NCI-H1694 treated with DMSO at 0.1 percent for 48 hours (cell line): ENCODE results near the gene TIMP1.
"Not testable (repeated sequence)": the region's sequence is repeated elsewhere in the genome, so short reads cannot be mapped to it uniquely, and the experiment has no call there.

ENCODE experiments used
- DNase-seq: peaks from one replicate; lab custom pipeline; 2025; lab: John Stamatoyannopoulos, UW

Gene TIMP1

DNA sequence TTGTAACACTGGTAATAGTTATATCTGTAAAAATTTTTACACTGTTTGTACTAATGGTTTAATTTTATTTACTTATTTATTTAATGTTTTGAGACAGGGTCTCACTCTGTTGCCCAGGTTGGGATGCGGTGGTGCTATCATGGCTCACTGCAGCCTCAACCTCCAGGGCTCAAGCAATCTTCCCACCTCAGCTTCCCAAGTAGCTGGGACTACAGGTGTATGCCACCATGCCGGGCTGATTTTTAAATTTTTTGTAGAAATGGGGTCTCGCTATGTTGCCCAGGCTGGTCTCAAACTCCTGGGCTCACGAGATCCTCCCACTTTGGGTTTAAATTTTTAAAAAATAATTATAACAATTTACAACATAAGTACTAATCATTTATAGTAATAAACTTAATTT lies 20.9 kb downstream of the TIMP1 start:
- DNase-seq, result not testable (repeated sequence)

- no peak for DNase-seq
Measured at GRCh38 chrX:47605024-47605423, 22.8 kb downstream of the TIMP1 start.

DNA sequence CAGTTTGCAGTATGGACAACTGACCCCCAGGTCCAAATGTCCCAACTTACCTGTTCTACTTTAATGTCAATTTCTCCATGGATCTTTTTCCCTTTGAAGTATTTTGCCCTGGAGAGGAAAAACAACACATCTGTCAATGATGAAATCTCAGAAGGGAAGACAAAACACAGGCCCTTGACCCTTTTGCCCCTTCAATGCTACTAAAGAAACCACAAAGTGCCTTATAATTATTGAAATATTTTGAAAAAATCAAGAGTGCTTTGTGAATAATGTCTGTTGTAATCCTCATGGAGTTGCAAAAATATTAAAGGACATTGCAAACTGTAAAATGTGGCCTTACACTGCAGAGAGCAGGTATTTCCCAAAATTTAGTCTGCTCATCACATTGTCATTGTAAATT lies 24.9 kb downstream of the TIMP1 start:
- no peak for DNase-seq

- DNase-seq, result no peak
Measured at GRCh38 chrX:47608130-47608810, 26.0 kb downstream of the TIMP1 start.

- no peak for DNase-seq
Measured at GRCh38 chrX:47610511-47610910, 28.3 kb downstream of the TIMP1 start.

- DNase-seq, result no peak
Measured at GRCh38 chrX:47611489-47611888, 29.3 kb downstream of the TIMP1 start.

GRCh38 chrX:47611926-47612325 lies 29.7 kb downstream of the TIMP1 start:
- DNase-seq, result no peak

GRCh38 chrX:47612418-47612817 lies 30.2 kb downstream of the TIMP1 start:
- DNase-seq, result no peak

DNA sequence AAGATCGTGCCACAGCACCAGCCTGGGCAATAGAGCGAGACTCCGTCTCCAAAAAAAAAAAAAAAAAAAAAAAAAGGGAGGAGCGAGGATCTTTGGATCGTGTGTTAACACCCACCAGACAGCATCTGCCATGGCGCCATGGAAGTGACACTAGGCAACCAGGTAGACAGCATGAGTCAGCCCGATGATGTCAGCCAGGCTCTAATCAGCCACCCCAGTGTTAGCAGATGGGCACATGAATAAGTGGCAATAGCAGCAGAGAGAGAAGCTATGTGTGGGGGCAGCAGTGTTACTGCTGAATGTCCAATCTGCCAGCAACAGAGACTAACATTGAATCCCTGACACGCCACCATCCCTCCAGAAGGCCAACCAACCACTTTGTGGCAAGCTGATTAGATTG lies 30.8 kb downstream of the TIMP1 start:
- DNase-seq, result no peak

- no peak for DNase-seq
Measured at GRCh38 chrX:47614618-47615017, 32.4 kb downstream of the TIMP1 start.

DNA sequence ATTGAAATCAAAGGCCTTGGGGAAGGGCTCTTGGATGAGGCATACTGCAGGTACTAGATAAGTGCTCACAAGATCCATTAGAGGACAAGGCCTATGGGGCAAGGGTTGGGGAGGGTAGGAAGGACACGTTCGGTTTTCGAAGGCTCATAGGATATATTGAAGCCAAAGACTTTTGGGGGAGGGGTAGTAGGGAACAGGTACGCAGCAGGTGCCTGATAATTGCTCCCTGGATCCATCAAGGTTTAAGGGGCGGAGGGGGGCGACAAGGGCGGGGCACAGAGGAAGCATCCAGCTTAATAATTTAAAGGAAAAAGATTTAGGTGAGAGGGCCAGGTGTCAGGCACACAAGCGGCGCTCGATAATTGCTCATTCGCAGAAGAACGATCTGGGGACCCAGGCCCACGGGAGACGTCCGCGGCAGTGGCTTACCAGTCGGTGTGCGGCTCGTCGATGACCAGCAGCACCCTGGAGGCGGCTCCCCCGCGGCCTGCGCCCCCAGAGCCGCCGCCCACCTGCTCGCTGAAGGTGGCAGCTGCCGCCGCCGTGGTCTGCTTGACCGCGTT lies 36.8 kb downstream of the TIMP1 start:
- no peak for DNase-seq

GRCh38 chrX:47619486-47620302 lies 37.5 kb downstream of the TIMP1 start, which contains the start of gene SYN1:
Gene SYN1 (minus strand): TSS chrX:47619857. CDS start chrX:47619728, 129 bp downstream.
- peak; percentile 64 for DNase-seq

- DNase-seq, result no peak
Measured at GRCh38 chrX:47620303-47620685, 38.1 kb downstream of the TIMP1 start.

DNA sequence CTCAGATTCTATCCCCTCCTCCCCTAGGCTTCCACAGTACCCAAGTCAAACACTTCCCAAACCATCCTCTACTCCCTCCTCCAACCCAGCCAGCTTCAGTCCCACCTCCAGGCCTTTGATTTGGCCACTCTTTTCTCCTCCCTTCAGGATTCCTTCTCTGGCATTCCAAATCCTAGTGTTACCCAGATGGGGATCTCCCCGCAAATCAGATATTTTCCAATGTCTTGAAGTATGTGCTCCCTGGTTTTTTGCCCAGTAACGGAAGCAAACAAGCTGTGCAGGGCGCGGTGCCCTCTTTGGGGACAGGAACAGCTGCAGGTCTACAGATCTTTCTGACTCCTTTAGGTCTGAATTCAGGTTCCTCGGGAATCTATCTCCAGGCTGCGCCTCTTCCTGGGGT lies 39.6 kb downstream of the TIMP1 start:
- DNase-seq, result no peak

GRCh38 chrX:47623540-47624027 lies 41.3 kb downstream of the TIMP1 start:
- peak; percentile 82 for DNase-seq

- DNase-seq, result no peak
Measured at GRCh38 chrX:47625365-47625764, 43.1 kb downstream of the TIMP1 start.

GRCh38 chrX:47628982-47629381 lies 46.7 kb downstream of the TIMP1 start:
- DNase-seq, result no peak

DNA sequence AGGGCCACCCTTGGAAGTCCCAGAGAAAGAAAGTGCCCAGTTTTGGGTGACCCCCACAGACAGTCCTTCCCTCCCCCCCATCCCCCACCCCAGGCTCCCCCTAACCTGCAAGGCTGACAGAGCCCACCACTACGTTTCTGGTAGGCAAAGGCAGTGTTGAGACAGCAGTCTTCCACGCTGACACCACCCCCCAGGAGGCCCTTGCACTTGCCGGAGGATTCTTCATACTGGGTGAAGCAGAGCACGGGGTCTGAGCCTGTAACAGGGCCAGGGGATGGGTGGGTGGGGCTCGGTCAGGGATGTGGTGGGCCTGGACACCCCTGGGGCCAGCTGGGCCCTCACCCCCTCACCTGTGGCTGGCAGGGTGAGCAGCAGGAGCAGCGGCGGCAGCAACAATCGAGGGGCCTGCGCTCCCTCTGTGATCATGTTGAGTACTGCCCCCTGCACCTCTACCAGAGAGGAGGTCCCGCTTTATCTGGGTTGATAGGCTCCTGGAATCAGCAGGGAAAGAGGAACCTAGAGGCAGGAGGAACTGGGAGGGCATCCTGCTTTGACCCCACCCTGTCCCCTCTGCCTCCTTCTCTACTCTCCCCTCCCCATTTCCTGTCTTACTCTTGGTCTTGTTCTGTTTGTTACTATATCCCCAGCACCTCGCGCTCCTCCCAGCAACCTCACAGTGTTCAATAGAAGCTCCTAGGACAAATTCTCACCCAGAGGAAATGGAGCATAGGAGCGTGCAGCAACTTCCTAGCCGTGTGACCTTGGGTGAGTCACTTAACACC lies 47.4 kb downstream of the TIMP1 start, which contains the start of gene CFP:
CFP (minus strand) TSS at position 512 of the 782 bp plus-strand sequence; CDS start at position 426, 86 bp downstream.
- no peak for DNase-seq

DNA sequence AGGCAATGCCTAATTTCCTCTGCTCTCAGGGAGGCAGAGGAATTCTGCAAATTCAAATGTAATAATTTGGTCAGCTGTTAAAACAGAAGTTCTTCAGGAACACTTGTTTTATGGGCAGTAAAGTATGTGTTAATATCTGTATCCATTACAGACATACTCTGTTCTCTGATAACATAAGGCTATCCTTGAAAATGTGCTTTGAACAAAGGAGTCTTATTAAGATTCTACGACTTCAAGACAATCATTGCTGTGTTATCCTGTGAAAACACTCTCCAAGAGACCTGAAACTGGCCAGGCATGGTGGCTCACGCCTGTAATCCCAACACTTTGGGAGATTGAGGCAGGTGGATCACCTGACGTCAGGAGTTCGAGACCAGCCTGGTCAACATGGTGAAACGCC lies 49.4 kb downstream of the TIMP1 start:
- DNase-seq, result no peak

DNA sequence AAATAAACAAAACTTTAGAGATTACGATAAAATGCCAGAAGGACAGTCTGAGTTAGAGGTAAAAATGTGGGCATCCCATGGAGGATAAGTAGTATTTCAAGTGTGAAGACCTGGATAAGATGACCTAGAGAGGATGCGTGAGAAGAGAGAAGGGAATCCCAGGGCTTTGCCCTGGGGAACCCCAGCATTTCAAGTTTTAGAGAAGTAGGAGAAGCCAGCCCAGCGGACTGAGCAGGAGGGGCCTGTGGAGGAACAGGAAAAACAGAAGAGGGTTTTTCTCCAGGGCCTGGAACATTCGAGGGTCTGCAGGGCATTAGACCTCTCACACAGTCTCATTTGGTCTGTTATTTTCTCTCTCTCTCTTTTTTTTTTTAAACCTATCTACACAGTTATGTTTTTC lies 50.4 kb downstream of the TIMP1 start:
- DNase-seq, result no peak

DNA sequence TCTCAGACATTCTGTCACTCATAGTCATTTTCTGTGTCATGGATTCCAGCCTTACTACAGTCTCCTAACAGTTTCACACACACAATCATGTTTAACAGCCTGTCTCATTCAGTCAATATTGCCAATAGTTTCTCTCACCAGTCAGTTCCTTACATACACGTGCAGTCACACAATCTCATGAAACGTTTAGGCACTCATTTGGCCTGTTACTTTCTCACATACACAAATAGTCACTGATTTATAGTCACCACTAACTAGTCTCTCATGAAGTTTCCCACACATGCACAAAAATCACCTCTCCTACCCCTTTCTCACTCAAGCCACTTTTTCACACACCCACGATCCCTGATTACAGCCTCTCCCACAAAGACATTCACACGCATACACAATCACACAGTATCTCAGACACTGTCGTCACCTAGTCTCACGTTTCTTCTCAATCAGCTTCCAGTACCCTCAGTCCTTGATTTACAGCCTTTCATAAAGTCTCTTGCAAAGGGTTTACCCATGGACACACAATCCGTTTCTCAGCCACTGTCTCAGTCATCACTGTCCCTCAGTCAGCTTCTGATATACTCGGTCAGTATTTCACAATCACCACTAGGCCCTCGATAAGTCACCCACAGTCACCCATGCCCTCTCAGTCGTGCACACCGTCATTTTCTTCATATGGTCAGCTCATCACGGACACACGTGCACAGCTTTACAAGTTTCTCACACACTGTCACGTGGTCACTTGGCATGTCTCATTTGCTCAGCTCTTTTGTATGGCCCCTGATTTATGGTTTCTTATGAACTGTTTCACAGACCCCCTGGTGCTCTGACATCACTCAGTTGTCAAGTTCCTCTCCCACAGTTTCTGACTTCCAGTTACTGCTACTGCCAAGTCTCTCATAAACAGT lies 51.7 kb downstream of the TIMP1 start:
- no peak for DNase-seq
